ENCODE measurements around the gene AP2A1.
A peak's percentile ranks its signal among the peaks of the same experiment; 100 is the strongest.
"Not testable (repeated sequence)": the region's sequence is repeated elsewhere in the genome, so short reads cannot be mapped to it uniquely, and the experiment has no call there.

AP2A1 gene

DNA sequence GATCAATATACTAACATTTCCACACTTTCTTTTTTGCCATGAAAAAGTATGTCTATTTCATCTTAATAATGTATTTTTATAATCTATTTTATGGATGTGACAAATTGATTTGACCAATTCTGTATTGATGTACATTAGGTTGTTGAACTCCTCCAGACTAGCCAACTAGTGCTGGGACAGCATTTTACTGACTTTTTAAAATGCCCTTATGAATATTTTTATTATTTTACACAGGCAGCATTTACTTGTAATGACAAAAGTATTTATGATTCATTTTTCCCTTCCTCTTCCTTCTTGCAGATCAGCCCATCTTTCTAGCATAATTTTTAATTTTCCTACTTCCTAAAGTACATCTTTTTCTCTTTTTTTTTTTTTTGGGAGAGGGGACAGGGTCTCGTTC lies 47.2 kb downstream of the AP2A1 start:
- no peak for DNase-seq

DNA sequence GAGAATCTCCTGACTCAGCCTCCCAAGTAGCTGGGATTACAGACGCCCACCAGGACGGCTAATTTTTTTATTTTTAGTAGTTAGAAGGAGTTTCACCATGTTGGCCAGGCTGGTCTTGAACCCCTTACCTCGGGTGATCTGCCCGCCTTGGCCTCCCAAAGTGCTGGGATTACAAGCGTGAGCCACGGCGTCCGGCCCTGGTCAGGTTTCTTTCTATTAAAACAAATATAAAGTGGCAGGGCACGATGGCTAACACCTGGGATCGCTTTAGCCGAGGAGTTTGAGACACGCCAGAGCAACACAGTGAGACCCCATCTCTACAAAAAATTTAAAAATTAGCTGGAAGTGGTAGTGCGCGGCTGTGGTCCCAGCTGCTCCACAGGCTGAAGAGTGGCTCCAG lies 49.8 kb downstream of the AP2A1 start:
- DNase-seq, result no peak

DNA sequence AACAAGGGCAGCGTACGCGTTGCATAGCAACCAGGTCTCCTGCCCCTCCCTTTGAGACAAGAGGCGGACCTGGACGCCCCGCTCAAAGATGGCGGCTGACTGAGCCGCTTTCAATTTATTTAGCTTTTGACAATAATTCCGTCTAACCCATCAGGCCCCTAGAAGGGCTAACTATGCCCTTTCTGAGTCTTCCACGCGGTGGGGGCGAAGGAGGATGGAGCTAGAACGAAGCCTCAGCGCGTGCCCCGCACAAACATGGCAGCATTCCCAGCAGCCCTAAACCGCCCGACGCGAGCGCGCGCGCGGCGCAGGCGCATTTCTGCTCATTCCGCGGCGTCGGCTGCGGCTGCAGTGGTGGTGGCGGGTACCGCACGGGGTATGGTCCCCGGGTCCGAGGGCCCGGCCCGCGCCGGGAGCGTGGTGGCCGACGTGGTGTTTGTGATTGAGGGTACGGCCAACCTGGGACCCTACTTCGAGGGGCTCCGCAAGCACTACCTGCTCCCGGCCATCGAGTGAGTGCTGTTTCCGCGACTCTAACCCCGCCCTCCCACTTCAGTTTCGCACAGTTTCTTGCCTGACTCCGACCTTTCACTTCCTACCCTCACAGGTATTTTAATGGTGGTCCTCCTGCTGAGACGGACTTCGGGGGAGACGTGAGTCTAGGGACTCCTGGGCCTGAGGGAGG lies 51.3 kb downstream of the AP2A1 start, which contains the start of gene MED25:
Gene MED25, plus strand, starts transcription at position 326 of the 685 bp plus-strand sequence. Its CDS starts 53 bp downstream, at position 379.
- DNase-seq, result peak; percentile 90

DNA sequence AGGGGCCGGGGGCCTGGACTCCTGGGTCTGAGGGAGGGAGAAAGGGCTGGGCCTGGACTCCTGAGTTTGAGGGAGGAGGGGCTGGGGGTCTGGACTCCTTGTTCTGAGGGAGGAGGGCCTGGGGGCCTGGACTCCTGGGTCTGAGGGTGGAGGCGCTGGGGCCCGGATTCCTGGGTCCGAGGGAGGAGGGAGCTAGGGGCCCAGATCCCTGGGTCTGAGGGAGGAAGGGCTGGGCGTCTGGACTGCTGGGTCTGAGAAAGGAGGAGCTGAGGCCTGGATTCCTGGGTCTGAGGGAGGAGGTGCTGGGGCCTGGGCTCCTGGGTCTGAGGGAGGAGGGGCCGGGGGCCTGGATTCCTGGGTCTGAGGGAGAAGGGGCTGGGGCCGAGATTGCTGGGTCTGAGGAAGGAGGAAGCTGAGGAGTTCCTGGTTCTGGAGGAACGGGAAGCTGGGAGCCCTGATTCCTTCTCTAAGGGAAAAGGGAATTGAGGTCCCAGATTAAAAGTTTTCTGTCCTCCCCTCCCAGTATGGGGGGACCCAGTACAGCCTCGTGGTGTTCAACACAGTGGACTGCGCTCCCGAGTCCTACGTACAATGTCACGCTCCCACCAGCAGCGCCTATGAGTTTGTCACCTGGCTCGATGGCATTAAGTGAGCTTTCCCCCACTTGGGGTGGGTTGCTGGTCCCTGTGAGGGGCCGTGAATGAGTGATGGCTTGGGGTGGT lies 52.0 kb downstream of the AP2A1 start:
- DNase-seq, result no peak

DNA sequence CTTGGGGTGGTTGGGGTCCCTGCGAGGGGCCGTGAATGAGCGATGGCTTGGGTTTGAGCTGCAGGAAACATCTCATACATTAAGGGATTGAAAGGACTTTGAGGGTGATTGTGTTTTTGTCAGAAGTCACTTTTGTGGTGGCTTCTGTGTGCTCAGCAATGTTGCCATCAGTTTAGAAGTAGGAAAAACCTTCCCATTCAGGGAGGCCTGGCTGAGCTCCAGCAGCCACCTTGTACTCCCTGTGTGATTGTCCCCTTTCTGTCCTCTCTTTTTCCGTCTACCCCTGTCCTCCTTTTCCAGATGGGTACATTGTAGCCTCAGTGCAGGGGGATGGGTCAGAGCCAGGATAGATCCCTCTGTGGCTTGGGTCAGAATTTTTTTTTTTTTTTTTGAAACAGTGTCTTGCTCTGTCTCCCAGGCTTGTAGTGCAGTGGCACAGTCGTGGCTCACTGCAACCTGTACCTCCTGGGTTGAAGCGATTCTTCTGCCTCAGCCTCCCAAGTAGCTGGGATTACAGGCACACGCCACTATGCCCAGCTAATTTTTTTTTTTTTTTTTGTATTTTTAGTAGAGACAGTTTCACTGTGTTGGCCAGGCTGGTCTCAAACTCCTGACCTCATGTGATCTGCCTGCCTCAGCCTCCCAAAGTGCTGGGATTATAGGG lies 52.8 kb downstream of the AP2A1 start:
- not testable (repeated sequence) for DNase-seq

DNA sequence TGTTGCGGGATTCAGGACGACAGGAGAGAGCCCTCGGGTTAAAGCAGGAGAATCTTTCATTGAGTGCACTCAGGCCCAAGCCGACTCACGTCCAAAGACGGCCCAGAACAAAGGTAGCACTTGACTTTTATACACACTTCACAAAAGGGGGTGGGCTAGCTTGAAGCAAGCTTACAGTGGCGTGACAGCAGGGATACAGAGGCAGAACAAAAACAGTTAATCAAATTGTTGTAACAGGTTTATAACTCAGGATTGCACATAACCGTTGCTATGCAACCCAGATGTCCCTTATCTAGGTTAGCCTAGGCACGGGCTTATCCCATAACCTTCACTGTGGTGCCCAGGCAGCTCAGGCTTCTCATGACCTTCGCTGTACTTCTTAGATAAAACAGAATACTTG lies 53.3 kb downstream of the AP2A1 start:
- no peak for DNase-seq

DNA sequence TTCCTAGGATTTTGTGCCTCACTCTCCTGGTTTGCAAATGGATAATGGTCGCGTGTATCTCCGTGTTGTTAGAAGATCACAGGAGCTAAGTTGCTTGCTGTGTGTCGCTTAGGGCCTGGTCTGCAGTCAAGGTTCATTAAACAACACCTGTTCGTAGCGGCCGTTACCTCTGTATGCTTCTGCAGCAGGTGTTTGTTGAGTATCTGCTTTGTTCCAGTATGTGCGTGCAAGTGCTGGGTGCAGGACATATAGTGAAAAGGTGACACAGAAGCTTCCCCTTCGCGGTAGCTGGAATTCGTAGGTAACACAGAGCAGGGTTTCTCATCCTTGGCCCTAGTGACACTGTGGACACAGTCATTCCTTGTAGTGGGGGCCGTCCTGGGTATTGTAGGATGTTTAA lies 56.7 kb downstream of the AP2A1 start:
- DNase-seq, result no peak

DNA sequence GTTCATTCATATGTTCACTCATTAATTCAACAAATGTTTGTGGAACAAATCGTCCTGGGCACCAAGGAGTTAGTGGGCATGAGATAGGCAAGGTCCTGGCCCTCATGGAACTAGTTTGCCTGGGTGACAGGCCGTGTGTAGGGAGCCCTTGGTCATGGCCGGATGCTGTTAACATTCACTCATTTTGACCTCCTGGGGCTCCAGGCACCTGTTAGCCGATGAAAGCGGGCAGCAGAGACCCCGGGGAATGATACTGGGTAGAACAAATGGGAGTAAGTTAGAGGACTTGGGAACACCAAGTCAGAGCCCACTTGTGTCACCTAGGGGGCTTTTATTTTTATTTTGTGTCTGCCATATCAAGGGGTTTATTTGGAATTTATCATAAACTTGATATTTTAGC lies 57.9 kb downstream of the AP2A1 start:
- no peak for DNase-seq

DNA sequence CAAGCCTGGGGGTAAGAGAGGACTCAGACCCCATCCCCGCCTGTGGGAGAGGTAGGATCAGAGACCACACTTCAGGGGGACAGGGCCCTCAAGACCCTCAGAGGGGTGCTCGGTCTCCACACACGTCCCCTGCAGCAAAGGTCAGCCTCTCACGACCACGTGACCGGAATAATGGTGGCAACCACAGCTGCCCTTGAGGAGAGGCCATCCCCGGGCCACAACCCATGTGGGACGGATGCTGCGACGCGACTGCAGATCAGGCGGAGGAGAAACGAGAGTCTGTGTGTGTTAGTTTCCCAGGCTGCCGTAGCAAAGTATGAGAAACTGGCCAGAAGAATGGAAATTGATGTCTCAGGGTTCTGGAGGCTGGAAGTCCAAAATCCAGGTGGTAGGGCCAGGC lies 60.2 kb downstream of the AP2A1 start:
- DNase-seq, result no peak

DNA sequence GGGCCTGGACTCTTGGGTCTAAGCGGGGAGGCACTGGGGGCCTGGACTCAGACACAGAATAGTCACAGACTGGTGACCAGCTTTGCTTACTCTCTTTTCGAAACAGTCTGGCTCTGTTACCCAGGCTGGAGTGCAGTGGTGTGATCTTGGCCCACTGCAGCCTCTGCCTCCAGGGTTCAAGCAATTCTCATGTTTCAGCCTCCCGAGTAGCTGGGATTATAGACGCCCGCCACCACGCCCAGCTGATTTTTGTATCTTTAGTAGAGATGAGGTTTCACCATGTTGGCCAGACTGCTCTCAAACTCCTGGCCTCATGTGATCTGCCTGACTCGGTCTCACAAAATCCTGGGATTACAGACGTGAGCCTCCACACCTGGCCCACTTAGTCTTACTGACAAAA lies 62.4 kb downstream of the AP2A1 start:
- no peak for DNase-seq

DNA sequence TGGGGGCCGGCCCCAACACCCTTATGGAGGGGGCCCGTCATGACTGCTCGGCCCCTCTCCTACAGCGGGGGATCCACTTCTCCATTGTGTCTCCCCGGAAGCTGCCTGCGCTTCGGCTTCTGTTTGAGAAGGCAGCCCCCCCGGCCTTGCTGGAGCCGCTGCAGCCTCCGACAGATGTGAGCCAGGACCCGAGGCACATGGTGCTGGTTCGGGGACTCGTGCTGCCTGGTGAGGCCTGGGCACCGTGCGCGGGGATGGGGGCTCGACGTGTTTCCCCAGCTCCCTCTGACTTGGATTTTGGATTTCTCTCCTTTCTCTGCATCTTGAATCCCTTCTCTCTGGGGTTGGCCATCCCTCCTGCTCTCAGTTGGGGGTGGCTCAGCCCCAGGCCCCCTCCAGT lies 62.9 kb downstream of the AP2A1 start:
- DNase-seq, result no peak

DNA sequence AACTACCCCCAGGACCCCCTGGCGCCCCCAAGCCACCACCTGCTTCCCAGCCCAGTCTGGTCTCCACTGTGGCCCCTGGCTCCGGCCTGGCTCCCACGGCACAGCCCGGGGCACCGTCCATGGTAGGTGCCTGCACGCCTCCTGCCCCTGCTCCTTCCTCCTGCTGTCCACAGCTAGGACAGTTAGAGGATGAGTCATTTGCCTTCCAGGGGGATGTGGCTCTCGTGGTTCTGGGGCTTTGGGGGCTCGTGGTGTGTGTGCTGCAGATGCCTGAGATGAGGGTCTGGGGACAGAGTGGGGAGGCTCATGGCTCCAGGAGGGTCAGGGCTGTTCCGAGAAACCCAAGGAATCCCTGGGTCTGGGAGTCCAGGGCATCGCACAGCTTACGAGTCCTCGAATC lies 64.0 kb downstream of the AP2A1 start:
- DNase-seq, result no peak

DNA sequence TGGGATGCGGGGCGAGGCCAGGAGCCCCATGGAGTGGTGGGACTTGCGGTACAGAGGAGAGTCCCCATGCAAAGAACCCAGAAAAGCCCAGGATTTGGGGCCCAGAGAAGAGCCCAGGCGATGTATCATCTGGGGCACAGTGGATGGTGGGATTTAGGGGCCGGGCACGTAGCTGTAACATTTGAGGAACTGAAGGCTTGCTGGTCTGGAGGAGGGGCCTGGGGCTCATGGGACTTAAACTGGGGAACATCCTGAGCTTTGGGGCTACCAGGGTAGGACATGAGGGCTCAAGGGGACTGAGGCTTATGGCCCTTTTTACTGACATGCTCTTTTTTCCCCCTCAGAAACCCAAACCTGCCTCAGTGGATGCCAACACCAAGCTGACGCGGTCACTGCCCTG lies 64.8 kb downstream of the AP2A1 start:
- no peak for DNase-seq

DNA sequence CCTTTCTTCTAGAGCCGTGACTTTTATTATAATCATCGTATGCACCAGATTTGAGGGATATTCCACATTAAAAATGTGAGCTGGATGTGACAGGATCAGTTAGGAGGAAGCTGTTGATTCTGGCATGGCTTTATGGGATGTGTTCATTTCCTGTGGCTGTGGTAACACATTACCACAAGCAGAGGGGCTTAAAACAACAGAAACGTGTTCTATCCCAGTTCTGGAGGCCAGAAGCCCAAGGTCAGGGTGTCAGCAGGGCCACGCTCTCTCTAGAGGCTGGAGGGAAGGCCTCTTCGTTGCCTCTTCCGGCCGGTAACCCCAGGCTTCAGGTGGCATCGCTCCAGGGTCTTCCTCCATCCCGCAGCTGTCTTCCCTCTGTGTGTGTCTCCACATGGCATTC lies 65.8 kb downstream of the AP2A1 start:
- no peak for DNase-seq

DNA sequence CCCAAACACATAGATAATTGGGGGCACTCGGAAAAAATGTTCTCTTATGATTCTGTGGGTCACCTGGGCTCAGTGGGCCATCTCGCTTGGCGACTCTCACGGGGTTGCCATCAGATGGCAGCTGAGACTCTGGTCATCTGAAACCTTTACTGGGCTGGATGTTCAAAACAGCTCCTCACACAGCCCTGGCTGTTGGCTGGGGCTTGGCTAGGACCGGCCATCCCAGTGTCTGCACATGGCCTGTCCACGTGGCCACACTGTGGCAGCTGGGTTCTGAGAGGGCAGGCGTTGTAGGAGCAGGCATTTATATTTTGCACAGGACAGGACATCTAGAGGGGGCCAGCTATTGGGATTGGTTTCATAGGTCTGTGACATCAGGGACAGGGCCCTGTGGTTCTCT lies 66.8 kb downstream of the AP2A1 start:
- no peak for DNase-seq

DNA sequence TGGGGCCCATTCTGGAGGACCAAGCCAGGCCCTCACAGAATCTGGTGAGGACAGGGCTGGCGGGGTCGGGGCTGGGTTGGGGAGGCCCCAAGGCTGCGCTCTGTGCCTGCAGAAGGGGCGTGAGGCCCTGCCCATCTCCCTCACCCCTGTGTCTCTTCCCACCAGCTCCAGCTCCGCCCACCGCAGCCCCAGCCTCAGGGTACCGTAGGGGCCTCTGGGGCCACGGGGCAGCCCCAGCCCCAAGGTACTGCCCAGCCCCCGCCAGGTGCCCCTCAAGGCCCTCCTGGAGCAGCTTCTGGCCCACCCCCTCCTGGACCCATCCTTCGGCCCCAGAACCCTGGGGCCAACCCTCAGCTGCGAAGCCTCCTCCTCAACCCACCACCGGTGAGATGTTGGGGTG lies 68.8 kb downstream of the AP2A1 start:
- no peak for DNase-seq

DNA sequence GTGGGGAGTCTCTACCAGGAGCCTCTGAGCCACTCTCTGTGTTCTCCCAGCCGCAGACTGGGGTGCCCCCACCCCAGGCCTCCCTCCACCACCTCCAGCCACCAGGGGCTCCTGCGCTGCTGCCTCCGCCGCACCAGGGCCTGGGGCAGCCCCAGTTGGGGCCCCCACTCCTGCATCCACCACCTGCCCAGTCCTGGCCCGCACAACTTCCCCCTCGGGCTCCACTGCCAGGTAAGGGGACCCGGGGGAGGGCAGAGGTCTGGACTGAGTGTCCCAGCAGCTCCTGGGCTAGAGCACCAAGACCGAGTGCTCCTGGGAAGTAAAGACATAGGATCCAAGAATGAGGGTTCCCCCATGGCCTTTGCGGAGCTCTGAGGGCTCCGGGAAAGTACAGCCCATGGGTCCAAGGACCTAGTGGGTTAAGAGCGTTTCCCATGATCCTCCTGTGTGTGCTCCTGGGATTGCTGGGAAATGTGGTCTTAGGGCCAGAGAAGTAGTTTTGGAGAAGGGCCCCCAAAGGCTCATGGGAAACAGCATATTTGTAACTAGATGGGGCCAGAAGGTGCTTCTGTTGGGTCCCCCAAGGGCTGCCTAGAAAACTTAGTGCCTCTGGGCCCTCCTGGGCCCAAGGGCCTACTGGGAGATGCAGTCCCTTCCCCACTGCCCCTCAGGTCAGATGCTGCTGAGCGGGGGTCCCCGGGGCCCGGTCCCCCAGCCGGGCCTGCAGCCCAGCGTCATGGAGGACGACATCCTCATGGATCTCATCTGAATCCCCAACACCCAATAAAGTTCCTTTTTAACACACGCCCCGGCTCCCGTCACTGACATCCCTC lies 69.6 kb downstream of the AP2A1 start:
- no peak for DNase-seq

DNA sequence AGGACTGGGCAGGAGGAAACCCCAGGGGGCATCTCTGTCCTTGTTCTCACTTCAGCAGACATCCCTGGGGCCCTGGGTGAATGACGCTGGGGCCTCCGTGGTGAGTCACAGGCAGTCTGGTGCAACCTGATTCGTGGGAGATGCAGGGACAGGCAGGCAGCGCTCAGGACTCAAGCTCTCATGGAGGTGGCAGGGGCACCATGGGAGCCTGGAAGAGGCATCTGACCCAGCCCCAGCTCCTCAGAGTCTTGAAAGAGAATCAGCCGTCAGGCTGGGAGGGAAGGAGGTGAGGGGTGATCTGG lies 70.2 kb downstream of the AP2A1 start:
- DNase-seq, result no peak

DNA sequence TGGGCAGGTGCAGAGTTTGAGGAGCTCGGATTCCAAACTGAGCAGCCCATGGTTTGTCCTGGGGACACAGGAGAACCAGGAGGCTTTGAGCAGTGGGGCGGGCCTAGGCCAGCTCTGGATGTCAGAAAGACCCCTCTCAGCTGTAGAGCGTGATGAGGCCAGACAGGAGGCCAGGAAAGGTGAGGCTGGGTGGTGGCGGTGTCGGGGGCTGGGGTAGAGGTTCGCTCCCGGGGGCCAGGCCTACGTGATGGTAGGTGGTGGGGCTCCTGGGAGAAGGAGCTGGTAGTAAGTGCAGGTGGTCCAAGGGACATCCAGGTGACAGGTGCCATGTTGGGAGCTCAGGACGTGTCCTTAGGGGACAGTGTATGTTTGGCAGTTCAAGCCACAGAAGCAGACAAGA lies 70.6 kb downstream of the AP2A1 start:
- DNase-seq, result no peak

DNA sequence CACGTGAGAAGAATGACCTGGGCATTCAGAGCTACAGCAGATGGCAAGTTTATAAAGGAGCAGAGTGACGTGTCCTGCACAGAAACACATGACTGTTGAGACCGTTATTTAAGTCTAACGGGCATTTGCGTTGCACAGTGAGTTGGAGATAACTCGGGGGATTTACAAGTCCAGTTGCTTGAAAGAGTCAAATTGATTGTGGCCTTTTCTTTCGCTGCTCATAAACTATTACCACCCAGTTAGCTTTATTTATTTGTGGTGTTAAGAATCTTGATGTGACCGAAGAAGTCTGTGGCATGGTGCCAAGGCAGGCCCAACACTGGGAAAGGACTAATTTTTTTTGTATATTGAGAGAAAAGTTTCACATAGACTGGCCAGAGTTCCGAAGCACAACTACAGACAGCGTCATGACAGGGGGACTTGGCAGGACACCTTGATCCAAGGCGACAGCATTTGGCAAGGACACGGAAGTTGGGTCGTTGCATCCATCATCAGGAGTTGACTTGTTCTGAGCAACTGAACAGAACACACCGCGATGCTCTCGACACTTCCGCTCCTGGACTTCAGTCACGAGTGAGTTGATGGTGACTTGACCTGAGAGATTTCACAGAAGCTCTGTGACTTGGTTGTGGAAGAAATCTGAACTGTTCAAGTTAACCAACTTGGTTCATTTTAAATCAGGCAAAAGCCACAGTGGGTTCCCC lies 72.2 kb downstream of the AP2A1 start:
- DNase-seq, result no peak

DNA sequence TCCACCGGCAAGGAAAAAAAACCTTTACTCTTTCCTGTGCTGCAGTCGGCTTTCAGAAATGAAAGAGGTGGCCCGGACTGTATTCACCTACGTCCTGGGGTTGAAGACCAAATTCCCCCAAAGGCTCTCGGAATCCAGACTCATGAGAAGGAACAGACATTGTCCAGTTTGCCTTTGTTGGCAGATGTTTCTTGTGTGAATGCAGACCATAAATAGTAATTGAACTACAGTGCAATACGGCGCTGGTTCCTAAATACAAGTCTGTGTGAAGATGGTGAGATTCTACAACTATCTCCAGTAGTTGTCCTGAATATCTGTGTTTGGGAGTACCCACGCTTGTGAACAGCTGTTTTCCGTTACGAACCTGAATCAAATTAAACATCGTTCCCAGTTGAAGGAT lies 72.9 kb downstream of the AP2A1 start:
- DNase-seq, result no peak

DNA sequence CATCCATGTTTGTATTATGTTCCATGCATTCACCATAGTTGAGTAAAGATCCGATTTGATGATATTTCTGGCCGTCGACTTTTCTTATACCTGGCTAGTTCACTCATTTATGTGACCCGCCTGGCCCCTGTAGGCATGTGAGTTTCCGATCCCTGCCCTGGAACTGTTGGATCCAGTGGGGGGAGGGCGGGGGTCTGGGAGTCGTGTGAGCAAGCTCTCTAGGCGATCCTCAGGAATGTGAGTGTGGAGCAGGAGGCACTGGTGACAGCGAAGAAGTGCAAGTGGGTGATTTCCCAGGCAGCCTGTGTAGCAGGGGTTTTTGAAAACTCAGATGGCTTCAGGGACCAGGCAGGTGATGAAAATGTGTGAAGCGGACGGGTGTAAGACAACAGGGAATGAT lies 73.5 kb downstream of the AP2A1 start:
- DNase-seq, result no peak

DNA sequence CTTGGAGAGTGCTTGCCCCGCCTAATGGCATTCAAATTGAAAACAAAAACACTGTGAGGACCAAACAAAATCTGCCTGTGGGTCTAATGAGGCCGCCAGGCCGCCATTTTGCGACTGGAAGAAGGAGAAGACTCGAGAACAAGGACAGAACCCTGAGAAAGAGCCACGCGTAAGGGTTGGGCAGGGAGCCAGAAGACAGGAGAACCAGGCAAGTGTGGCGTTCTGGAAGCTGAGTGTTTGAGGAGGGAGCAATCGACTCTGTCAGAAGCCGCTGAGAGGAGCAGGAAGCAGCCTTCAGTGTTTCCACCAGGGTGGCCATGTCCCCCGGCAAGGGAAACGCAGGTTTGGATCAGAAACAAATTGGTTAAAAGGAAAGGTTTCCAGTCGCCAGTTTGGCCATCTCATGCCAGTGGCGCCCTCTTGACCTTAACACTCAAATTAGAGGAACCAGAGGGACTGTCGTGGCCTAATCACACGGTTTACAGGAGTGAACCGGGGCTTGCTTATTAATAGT lies 74.0 kb downstream of the AP2A1 start:
- no peak for DNase-seq

All from midbrain (tissue), 1 donor.